Measurements from ENCODE around the gene GIPC2. TPM values are rescaled to one million over a fixed set of nuclear protein-coding genes. Genes with fewer than 3 reads are reported as not detected.
A peak's percentile ranks its signal among the peaks of the same experiment; 100 is the strongest.

GIPC2 gene
- total and polyA plus RNA-seq, 8 donors, result 6.3 to 22.1 (median 12.9) TPM

- ATAC-seq (no peak), DNase-seq (no peak), FAIRE-seq (no peak)
- intact Hi-C loops (cut with DNase I), result loop anchor here in 1 of 3 donors (10.0 kb wide), 1 partner anchor 45 kb away; no protein-coding TSS in a partner anchor
- WGBS, 2 donors, result 83 to 85% methylated on average over 2 of the region's 2 CpGs
- H3K36me3 ChIP-seq, result no peaks in the 10 kb centered on the region
- TF ChIP-seq CTCF (IDR thresholded peaks at IDR 0.05), result no peak
- peak overlapping the region in 1 of 4 donors; percentile 59 for H3K27ac ChIP-seq
- no peaks in the 10 kb centered on the region for H3K9me3 ChIP-seq
- H3K4me1 ChIP-seq, result peaks cover 0 to 15% (median 14%) of the 10 kb centered on the region in 3 donors
- no peak overlapping the region for H3K4me3 ChIP-seq
- H3K27me3 ChIP-seq, result no peaks in the 10 kb centered on the region
Measured at GRCh38 chr1:78069784-78070183, 24.0 kb downstream of the GIPC2 start.

- H3K4me3 ChIP-seq, result no peak overlapping the region
- H3K27me3 ChIP-seq, result no peaks in the 10 kb centered on the region
- no peaks in the 10 kb centered on the region for H3K36me3 ChIP-seq
- no peak for TF ChIP-seq CTCF (IDR thresholded peaks at IDR 0.05)
- H3K9me3 ChIP-seq, result no peaks in the 10 kb centered on the region
- ATAC-seq (no peak), DNase-seq (no peak), FAIRE-seq (no peak)
- peak overlapping the region in 2 of 4 donors; percentile 36 to 43 for H3K27ac ChIP-seq
- peaks cover 0 to 15% (median 14%) of the 10 kb centered on the region in 3 donors for H3K4me1 ChIP-seq
- 30 to 38% methylated on average over 2 of the region's 2 CpGs for WGBS, 2 donors
- intact Hi-C loops (cut with DNase I), result no loop called here
Measured at GRCh38 chr1:78070210-78070609, 24.4 kb downstream of the GIPC2 start.

GRCh38 chr1:78070758-78071157 is 25.0 kb downstream of the GIPC2 start:
- peak; percentile 63 to 88 (median 75) for ATAC-seq
- intact Hi-C loops (cut with DNase I), result no loop called here
- 4 to 9% methylated on average over 2 of the region's 2 CpGs for WGBS, 2 donors
- H3K4me1 ChIP-seq, result peaks cover 0 to 15% (median 14%) of the 10 kb centered on the region in 3 donors
- no peaks in the 10 kb centered on the region for H3K9me3 ChIP-seq
- DNase-seq, result no peak
- H3K4me3 ChIP-seq, result no peak overlapping the region
- no peaks in the 10 kb centered on the region for H3K27me3 ChIP-seq
- peak; percentile 49 for FAIRE-seq
- TF ChIP-seq CTCF (IDR thresholded peaks at IDR 0.05), result no peak
- peak overlapping the region in 2 of 4 donors; percentile 36 to 43 for H3K27ac ChIP-seq
- H3K36me3 ChIP-seq, result no peaks in the 10 kb centered on the region

- intact Hi-C loops (cut with DNase I), result no loop called here
- Histone ChIP-seq H3K36me3 (no peaks in the 10 kb centered on the region), H3K27me3 (no peaks in the 10 kb centered on the region), H3K9me3 (no peaks in the 10 kb centered on the region), H3K27ac (no peak overlapping the region), H3K4me1 (peaks cover 0 to 15% (median 14%) of the 10 kb centered on the region in 3 donors), H3K4me3 (no peak overlapping the region)
- 77 to 81% methylated on average over 5 of the region's 5 CpGs for WGBS, 2 donors
- TF ChIP-seq CTCF (IDR thresholded peaks at IDR 0.05), result no peak
- DNase-seq, result no peak
- ATAC-seq, result no peak
- no peak for FAIRE-seq
Measured at GRCh38 chr1:78071696-78072095, 25.9 kb downstream of the GIPC2 start.

- 50 to 63% methylated on average over 1 of the region's 1 CpG for WGBS, 2 donors
- H3K27ac ChIP-seq, result no peak overlapping the region
- FAIRE-seq, result no peak
Measured at GRCh38 chr1:78072216-78072615, 26.4 kb downstream of the GIPC2 start.

More at GRCh38 chr1:78072216-78072615, 26.4 kb downstream of the GIPC2 start:
- no peaks in the 10 kb centered on the region for H3K36me3 ChIP-seq
- no peaks in the 10 kb centered on the region for H3K27me3 ChIP-seq
- DNase-seq (no peak), ATAC-seq (no peak)
- H3K9me3 ChIP-seq, result no peaks in the 10 kb centered on the region
- no peak for TF ChIP-seq CTCF (IDR thresholded peaks at IDR 0.05)
- H3K4me1 ChIP-seq, result peaks cover 0 to 15% (median 14%) of the 10 kb centered on the region in 3 donors
- H3K4me3 ChIP-seq, result no peak overlapping the region
- intact Hi-C loops (cut with DNase I), result no loop called here

Data from pancreas (tissue), 10 donors.